Liver (tissue), 9 donors: ENCODE results near the gene CEACAM19. TPM values are rescaled to one million over a fixed set of nuclear protein-coding genes. Genes with fewer than 3 reads are reported as not detected.

Experiments used
- DNase-seq: peaks from one replicate; pipeline ENCODE4 v3.0.0-alpha.2; 2017; ENCODE audit warnings: low spot score
- H3K27ac ChIP-seq, 2 donors: one replicate each; pipeline ENCODE4 v1.7.0; 2013; ENCODE audit warnings: inconsistent platforms in 2 of 2, low read length in 2 of 2, control low read depth in 1 of 2, low read depth in 1 of 2, mild to moderate bottlenecking in 1 of 2
- H3K27me3 ChIP-seq, 4 donors: one replicate each; pipeline versions ENCODE4 v1.6.1 to v1.7.0; 2013; ENCODE audit warnings: low read length in 3 of 4, inconsistent platforms in 1 of 4, mild to moderate bottlenecking in 1 of 4, moderate library complexity in 1 of 4; ENCODE audit not compliant: control insufficient read depth in 4 of 4, insufficient read depth in 4 of 4
- H3K36me3 ChIP-seq, 4 donors: one replicate each; pipeline versions ENCODE4 v1.6.1 to v1.7.0; 2013; ENCODE audit warnings: low read length in 3 of 4, mild to moderate bottlenecking in 3 of 4, low read depth in 1 of 4, moderate library complexity in 1 of 4; ENCODE audit not compliant: control insufficient read depth in 4 of 4, insufficient read depth in 3 of 4
- H3K4me1 ChIP-seq, 4 donors: one replicate each; pipeline versions ENCODE4 v1.6.1 to v1.7.0; 2013; ENCODE audit warnings: low read length in 3 of 4, mild to moderate bottlenecking in 3 of 4, moderate library complexity in 1 of 4; ENCODE audit not compliant: control insufficient read depth in 4 of 4, insufficient read depth in 4 of 4
- H3K4me3 ChIP-seq, 3 donors: one replicate each; pipeline versions ENCODE4 v1.6.1 to v1.7.0; 2013; ENCODE audit warnings: low read length in 3 of 3, control low read depth in 1 of 3, low read depth in 1 of 3, mild to moderate bottlenecking in 1 of 3
- H3K9ac ChIP-seq, 2 donors: one replicate each; pipeline ENCODE4 v1.7.0; 2013; ENCODE audit warnings: low read length in 2 of 2, mild to moderate bottlenecking in 2 of 2, moderate library complexity in 2 of 2, control low read depth in 1 of 2, low read depth in 1 of 2
- H3K9me3 ChIP-seq, 4 donors: one replicate each; pipeline versions ENCODE4 v1.6.1 to v1.7.0; 2013; ENCODE audit warnings: low read length in 3 of 4; ENCODE audit not compliant: control insufficient read depth in 4 of 4
- EGR1 ChIP-seq, 2 donors: IDR thresholded peaks; 2 replicates each; pipeline ENCODE4 v1.6.1; 2016 to 2018; ENCODE audit warnings: antibody characterized with exemption in 2 of 2, low read depth in 2 of 2
- FOXA1 ChIP-seq: IDR thresholded peaks from 2 replicates; pipeline ENCODE4 v1.6.1; 2016; ENCODE audit warnings: antibody characterized with exemption
- FOXA2 ChIP-seq: IDR thresholded peaks from 2 replicates; pipeline ENCODE4 v1.6.1; 2016; ENCODE audit warnings: antibody characterized with exemption
- GABPA ChIP-seq, 2 donors: IDR thresholded peaks in 1 of 2; conservative IDR thresholded peaks in 1 of 2; 2 replicates each; pipeline ENCODE4 v1.6.1; 2016; ENCODE audit warnings: antibody characterized with exemption in 2 of 2, mild to moderate bottlenecking in 1 of 2, moderate library complexity in 1 of 2
- HNF4A ChIP-seq, 2 donors: conservative IDR thresholded peaks; 2 replicates each; pipeline ENCODE4 v1.6.1; 2016; ENCODE audit warnings: antibody characterized with exemption in 2 of 2, mild to moderate bottlenecking in 2 of 2
- HNF4G ChIP-seq: IDR thresholded peaks from 2 replicates; pipeline ENCODE4 v1.6.1; 2016; ENCODE audit warnings: antibody characterized with exemption
- JUND ChIP-seq, 2 donors: IDR thresholded peaks; 2 replicates each; pipeline ENCODE4 v1.6.1; 2016; ENCODE audit warnings: antibody characterized with exemption in 2 of 2
- NR2F2 ChIP-seq: IDR thresholded peaks from 2 replicates; pipeline ENCODE4 v1.6.1; 2016; ENCODE audit warnings: antibody characterized with exemption
- RAD21 ChIP-seq, 2 donors: IDR thresholded peaks; 2 replicates each; pipeline ENCODE4 v1.6.1; 2016; ENCODE audit warnings: antibody characterized with exemption in 2 of 2, mild to moderate bottlenecking in 2 of 2
- RXRA ChIP-seq, 2 donors: IDR thresholded peaks; 2 replicates each; pipeline ENCODE4 v1.6.1; 2017 to 2018; ENCODE audit warnings: antibody characterized with exemption in 2 of 2, mild to moderate bottlenecking in 1 of 2
- SP1 ChIP-seq: IDR thresholded peaks from 2 replicates; pipeline ENCODE4 v1.6.1; 2018; ENCODE audit warnings: antibody characterized with exemption, mild to moderate bottlenecking
- TAF1 ChIP-seq: conservative IDR thresholded peaks from 2 replicates; pipeline ENCODE4 v1.6.1; 2016; ENCODE audit warnings: antibody characterized with exemption, mild to moderate bottlenecking
- YY1 ChIP-seq: IDR thresholded peaks from 2 replicates; pipeline ENCODE4 v1.6.1; 2016; ENCODE audit warnings: antibody characterized with exemption, mild to moderate bottlenecking
- WGBS: extraction: QIAGEN DNeasy Blood & Tissue Kit; methylation state at CpG from one replicate; pipeline ENCODE4 v1.1.7; 2013; 5-methylcytosine and 5-hydroxymethylcytosine counted together
- polyA plus RNA-seq, 2 donors: library from polyadenylated mRNA; stranded (reverse) in 1 of 2; unstranded in 1 of 2; fragments of 200-250 nt in 1 of 2; fragments of >200 nt in 1 of 2; fragmentation: Nextera tagmentation in 1 of 2; extraction: Ambion mirVana in 1 of 2; gene quantifications; one replicate each; pipeline versions ENCODE4 v1.2.1 to v1.2.3, GENCODE V29; 2013 to 2015
- total RNA-seq, 2 donors: library from RNA; depleted of rRNA; stranded (reverse); fragments of >200 nt; gene quantifications; one replicate each; pipeline ENCODE4 v1.2.3, GENCODE V29; 2014
- TF ChIP-seq, protein P1 (sequence below): fragments of 150-350 bp; IDR thresholded peaks from 2 replicates; pipeline ENCODE4 v1.5.1; 2017; ENCODE audit warnings: improper control_type of control experiment, low read depth, low read length; ENCODE audit not compliant: missing input control
- TF ChIP-seq, protein P2 (sequence below): IDR thresholded peaks from 2 replicates; pipeline ENCODE4 v1.6.1; 2016; ENCODE audit warnings: antibody characterized with exemption
- TF ChIP-seq, protein P3 (sequence below): IDR thresholded peaks from 2 replicates; pipeline ENCODE4 v1.6.1; 2016; ENCODE audit warnings: antibody characterized with exemption
- TF ChIP-seq, protein P4 (sequence below): IDR thresholded peaks from 2 replicates; pipeline ENCODE4 v1.6.1; 2016; ENCODE audit warnings: antibody characterized with exemption, mild to moderate bottlenecking
- TF ChIP-seq, protein P5 (sequence below): IDR thresholded peaks from 2 replicates; pipeline ENCODE4 v1.6.1; 2016; ENCODE audit warnings: antibody characterized with exemption
- donor health status: healthy.
- donor health status: healthy.
- donor health status: healthy.
- donor health status: healthy.
- donor health status: healthy.

CEACAM19 gene
- total and polyA plus RNA-seq, 4 donors, result 0.75 to 2.6 (median 1.3) TPM

DNA sequence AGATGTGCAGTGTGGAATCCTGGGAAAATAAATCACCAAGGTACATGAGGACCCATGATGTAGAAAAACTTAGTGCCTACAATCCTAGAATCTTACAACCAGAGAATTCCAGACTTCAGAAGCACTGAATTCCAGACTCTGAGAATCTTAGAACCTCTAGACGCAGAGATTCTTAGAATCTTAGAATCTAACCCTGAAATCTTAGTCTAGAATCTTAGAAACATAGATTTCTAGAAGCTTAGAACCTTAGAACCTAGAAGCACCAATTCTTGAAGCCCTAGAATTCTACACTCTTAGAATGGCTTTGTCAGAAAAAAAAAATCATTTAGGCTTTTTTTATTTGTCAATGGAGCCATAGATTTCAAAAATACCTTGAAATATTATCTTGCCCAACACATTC is 33.7 kb downstream of the CEACAM19 start:
- Histone ChIP-seq H3K27ac (no peak overlapping the region), H3K9me3 (no peaks in the 10 kb centered on the region), H3K4me3 (no peak overlapping the region), H3K27me3 (no peaks in the 10 kb centered on the region), H3K9ac (no peak overlapping the region), H3K36me3 (peaks cover 0 to 2% (median 0%) of the 10 kb centered on the region in 4 donors), H3K4me1 (no peaks in the 10 kb centered on the region)
- TF ChIP-seq FOXA2 (no peak), JUND (IDR thresholded peaks at IDR 0.05) (no peak), YY1 (no peak)
- no peak for DNase-seq
- WGBS, result 94% methylated on average over 1 of the region's 1 CpG

DNA sequence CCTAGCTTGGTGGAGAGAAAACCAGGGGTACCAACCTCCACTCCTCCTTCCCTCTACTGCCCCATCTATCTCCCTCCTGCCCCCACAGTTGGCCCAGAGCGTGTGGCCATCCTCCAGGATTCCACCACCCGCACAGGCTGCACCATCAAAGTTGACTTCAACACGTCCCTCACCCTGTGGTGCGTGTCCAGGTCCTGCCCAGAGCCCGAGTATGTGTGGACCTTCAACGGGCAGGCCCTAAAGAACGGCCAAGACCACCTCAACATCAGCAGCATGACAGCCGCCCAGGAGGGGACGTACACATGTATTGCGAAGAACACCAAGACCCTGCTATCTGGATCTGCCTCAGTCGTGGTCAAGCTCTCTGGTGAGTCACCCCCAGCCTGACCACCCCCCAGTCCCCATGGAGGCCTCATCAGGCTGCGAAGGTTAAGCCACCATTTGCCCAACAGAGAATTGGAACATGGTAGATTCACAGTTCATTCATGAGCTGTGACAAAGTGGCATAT is 34.3 kb downstream of the CEACAM19 start:
- peaks cover 0 to 2% (median 0%) of the 10 kb centered on the region in 4 donors for H3K36me3 ChIP-seq
- no peaks in the 10 kb centered on the region for H3K9me3 ChIP-seq
- no peaks in the 10 kb centered on the region for H3K4me1 ChIP-seq
- no peaks in the 10 kb centered on the region for H3K27me3 ChIP-seq
- H3K27ac ChIP-seq, result no peak overlapping the region
- H3K4me3 ChIP-seq, result no peak overlapping the region
- no peak for DNase-seq
- TF ChIP-seq JUND (IDR thresholded peaks at IDR 0.05), result no peak
- TF ChIP-seq, protein P1, sequence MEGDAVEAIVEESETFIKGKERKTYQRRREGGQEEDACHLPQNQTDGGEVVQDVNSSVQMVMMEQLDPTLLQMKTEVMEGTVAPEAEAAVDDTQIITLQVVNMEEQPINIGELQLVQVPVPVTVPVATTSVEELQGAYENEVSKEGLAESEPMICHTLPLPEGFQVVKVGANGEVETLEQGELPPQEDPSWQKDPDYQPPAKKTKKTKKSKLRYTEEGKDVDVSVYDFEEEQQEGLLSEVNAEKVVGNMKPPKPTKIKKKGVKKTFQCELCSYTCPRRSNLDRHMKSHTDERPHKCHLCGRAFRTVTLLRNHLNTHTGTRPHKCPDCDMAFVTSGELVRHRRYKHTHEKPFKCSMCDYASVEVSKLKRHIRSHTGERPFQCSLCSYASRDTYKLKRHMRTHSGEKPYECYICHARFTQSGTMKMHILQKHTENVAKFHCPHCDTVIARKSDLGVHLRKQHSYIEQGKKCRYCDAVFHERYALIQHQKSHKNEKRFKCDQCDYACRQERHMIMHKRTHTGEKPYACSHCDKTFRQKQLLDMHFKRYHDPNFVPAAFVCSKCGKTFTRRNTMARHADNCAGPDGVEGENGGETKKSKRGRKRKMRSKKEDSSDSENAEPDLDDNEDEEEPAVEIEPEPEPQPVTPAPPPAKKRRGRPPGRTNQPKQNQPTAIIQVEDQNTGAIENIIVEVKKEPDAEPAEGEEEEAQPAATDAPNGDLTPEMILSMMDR, result no peak
- TF ChIP-seq, protein P2, sequence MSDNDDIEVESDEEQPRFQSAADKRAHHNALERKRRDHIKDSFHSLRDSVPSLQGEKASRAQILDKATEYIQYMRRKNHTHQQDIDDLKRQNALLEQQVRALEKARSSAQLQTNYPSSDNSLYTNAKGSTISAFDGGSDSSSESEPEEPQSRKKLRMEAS, result no peak
- no peak for TF ChIP-seq HNF4G
- TF ChIP-seq, protein P3, sequence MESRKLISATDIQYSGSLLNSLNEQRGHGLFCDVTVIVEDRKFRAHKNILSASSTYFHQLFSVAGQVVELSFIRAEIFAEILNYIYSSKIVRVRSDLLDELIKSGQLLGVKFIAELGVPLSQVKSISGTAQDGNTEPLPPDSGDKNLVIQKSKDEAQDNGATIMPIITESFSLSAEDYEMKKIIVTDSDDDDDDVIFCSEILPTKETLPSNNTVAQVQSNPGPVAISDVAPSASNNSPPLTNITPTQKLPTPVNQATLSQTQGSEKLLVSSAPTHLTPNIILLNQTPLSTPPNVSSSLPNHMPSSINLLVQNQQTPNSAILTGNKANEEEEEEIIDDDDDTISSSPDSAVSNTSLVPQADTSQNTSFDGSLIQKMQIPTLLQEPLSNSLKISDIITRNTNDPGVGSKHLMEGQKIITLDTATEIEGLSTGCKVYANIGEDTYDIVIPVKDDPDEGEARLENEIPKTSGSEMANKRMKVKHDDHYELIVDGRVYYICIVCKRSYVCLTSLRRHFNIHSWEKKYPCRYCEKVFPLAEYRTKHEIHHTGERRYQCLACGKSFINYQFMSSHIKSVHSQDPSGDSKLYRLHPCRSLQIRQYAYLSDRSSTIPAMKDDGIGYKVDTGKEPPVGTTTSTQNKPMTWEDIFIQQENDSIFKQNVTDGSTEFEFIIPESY, result no peak
- no peak for TF ChIP-seq RXRA (IDR thresholded peaks at IDR 0.05)
- TF ChIP-seq RAD21 (IDR thresholded peaks at IDR 0.05), result no peak
- no peak for TF ChIP-seq TAF1
- no peak for TF ChIP-seq FOXA1
- TF ChIP-seq, protein P4, sequence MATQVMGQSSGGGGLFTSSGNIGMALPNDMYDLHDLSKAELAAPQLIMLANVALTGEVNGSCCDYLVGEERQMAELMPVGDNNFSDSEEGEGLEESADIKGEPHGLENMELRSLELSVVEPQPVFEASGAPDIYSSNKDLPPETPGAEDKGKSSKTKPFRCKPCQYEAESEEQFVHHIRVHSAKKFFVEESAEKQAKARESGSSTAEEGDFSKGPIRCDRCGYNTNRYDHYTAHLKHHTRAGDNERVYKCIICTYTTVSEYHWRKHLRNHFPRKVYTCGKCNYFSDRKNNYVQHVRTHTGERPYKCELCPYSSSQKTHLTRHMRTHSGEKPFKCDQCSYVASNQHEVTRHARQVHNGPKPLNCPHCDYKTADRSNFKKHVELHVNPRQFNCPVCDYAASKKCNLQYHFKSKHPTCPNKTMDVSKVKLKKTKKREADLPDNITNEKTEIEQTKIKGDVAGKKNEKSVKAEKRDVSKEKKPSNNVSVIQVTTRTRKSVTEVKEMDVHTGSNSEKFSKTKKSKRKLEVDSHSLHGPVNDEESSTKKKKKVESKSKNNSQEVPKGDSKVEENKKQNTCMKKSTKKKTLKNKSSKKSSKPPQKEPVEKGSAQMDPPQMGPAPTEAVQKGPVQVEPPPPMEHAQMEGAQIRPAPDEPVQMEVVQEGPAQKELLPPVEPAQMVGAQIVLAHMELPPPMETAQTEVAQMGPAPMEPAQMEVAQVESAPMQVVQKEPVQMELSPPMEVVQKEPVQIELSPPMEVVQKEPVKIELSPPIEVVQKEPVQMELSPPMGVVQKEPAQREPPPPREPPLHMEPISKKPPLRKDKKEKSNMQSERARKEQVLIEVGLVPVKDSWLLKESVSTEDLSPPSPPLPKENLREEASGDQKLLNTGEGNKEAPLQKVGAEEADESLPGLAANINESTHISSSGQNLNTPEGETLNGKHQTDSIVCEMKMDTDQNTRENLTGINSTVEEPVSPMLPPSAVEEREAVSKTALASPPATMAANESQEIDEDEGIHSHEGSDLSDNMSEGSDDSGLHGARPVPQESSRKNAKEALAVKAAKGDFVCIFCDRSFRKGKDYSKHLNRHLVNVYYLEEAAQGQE, result no peak
- TF ChIP-seq HNF4A (conservative IDR thresholded peaks at IDR 0.05), result no peak
- TF ChIP-seq SP1, result no peak
- TF ChIP-seq, protein P5, sequence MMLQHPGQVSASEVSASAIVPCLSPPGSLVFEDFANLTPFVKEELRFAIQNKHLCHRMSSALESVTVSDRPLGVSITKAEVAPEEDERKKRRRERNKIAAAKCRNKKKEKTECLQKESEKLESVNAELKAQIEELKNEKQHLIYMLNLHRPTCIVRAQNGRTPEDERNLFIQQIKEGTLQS, result no peak
- TF ChIP-seq GABPA (IDR thresholded peaks at IDR 0.05 in 1 of 2, conservative IDR thresholded peaks at IDR 0.05 in 1 of 2), result no peak
- no peak for TF ChIP-seq FOXA2
- TF ChIP-seq NR2F2, result no peak
- no peak for TF ChIP-seq EGR1 (IDR thresholded peaks at IDR 0.05; ENCODE audit: low read depth in 2 of 2)
- no peak for TF ChIP-seq YY1
- H3K9ac ChIP-seq, result no peak overlapping the region
- 92% methylated on average over 12 of the region's 12 CpGs for WGBS
